Right lung (tissue), 5 donors: ENCODE data around the gene MINDY3. TPM values are rescaled to one million over a fixed set of nuclear protein-coding genes. Genes with fewer than 3 reads are reported as not detected.
"Not testable (repeated sequence)": the region's sequence is repeated elsewhere in the genome, so short reads cannot be mapped to it uniquely, and the experiment has no call there.

Experiments used
- DNase-seq, 2 donors: peaks; one replicate each; pipeline ENCODE4 v3.0.0-alpha.2; 2013
- polyA plus RNA-seq, 5 donors: library from polyadenylated mRNA; unstranded; fragments of 120-200 nt; gene quantifications; one replicate each; pipeline versions ENCODE4 v1.2.1 to v1.2.3, GENCODE V29; 2013; ENCODE audit warnings: inconsistent platforms in 1 of 5, low replicate concordance in 1 of 5; ENCODE audit not compliant: insufficient read length in 5 of 5, insufficient read depth in 1 of 5

Gene MINDY3
- polyA plus RNA-seq, 5 donors = 34.3 to 61.6 (median 50.7) TPM

GRCh38 chr10:15781381-15781960 lies 78.8 kb downstream of the MINDY3 start:
- DNase-seq = no peak

- no peak for DNase-seq
Measured at GRCh38 chr10:15780353-15781135, 79.8 kb downstream of the MINDY3 start.

- no peak for DNase-seq
Measured at GRCh38 chr10:15775513-15775912, 84.8 kb downstream of the MINDY3 start.

GRCh38 chr10:15774534-15774933 lies 85.8 kb downstream of the MINDY3 start:
- not testable (repeated sequence) for DNase-seq

GRCh38 chr10:15764892-15765454 lies 95.3 kb downstream of the MINDY3 start:
- no peak for DNase-seq

- DNase-seq = no peak
Measured at GRCh38 chr10:15763006-15763405, 97.3 kb downstream of the MINDY3 start.

- DNase-seq = not testable (repeated sequence)
Measured at GRCh38 chr10:15762239-15762638, 98.1 kb downstream of the MINDY3 start.

- not testable (repeated sequence) for DNase-seq
Measured at GRCh38 chr10:15761224-15761623, 99.1 kb downstream of the MINDY3 start.

GRCh38 chr10:15760681-15761080 lies 99.6 kb downstream of the MINDY3 start:
- no peak for DNase-seq

- no peak for DNase-seq
Measured at GRCh38 chr10:15759265-15759664, 101.0 kb downstream of the MINDY3 start.

GRCh38 chr10:15758618-15759017 lies 101.7 kb downstream of the MINDY3 start:
- DNase-seq = no peak

GRCh38 chr10:15754937-15755336 lies 105.4 kb downstream of the MINDY3 start:
- no peak for DNase-seq

GRCh38 chr10:15751046-15751445 lies 109.3 kb downstream of the MINDY3 start:
- DNase-seq = no peak

GRCh38 chr10:15748126-15748525 lies 112.2 kb downstream of the MINDY3 start:
- DNase-seq = peak in 1 of 2 donors; percentile 37

GRCh38 chr10:15747632-15748031 lies 112.7 kb downstream of the MINDY3 start:
- no peak for DNase-seq

GRCh38 chr10:15745751-15746150 lies 114.6 kb downstream of the MINDY3 start:
- DNase-seq = peak; percentile 89 to 90

- DNase-seq = no peak
Measured at GRCh38 chr10:15744217-15744865, 116.0 kb downstream of the MINDY3 start.

GRCh38 chr10:15743443-15743842 lies 116.9 kb downstream of the MINDY3 start:
- DNase-seq = no peak

- no peak for DNase-seq
Measured at GRCh38 chr10:15742836-15743235, 117.5 kb downstream of the MINDY3 start.

- DNase-seq = no peak
Measured at GRCh38 chr10:15742102-15742501, 118.2 kb downstream of the MINDY3 start.

- no peak for DNase-seq
Measured at GRCh38 chr10:15741581-15741980, 118.7 kb downstream of the MINDY3 start.

- no peak for DNase-seq
Measured at GRCh38 chr10:15740261-15740660, 120.0 kb downstream of the MINDY3 start.
